ENCODE results near the gene PTPRK. TPM values are rescaled to one million over a fixed set of nuclear protein-coding genes. Genes with fewer than 3 reads are reported as not detected.

PTPRK gene
- total RNA-seq, 1 donor from 2014 or later: 87.4 TPM

GRCh38 chr6:128305228-128305627 lies 215.2 kb downstream of the PTPRK start:
- peak in 1 of 2 donors; percentile 60 for DNase-seq (ENCODE audit: low read depth in 2 of 2)

GRCh38 chr6:128303870-128304269 lies 216.5 kb downstream of the PTPRK start:
- no peak for DNase-seq (ENCODE audit: low read depth in 2 of 2)

GRCh38 chr6:128302942-128303341 lies 217.5 kb downstream of the PTPRK start:
- no peak for DNase-seq (ENCODE audit: low read depth in 2 of 2)

GRCh38 chr6:128295670-128296069 lies 224.7 kb downstream of the PTPRK start:
- DNase-seq (ENCODE audit: low read depth in 2 of 2): no peak

GRCh38 chr6:128290221-128290620 lies 230.2 kb downstream of the PTPRK start:
- no peak for DNase-seq (ENCODE audit: low read depth in 2 of 2)

GRCh38 chr6:128284128-128284527 lies 236.3 kb downstream of the PTPRK start:
- DNase-seq (ENCODE audit: low read depth in 2 of 2): peak; percentile 15 to 62

GRCh38 chr6:128282961-128283360 lies 237.4 kb downstream of the PTPRK start:
- DNase-seq (ENCODE audit: low read depth in 2 of 2): no peak

GRCh38 chr6:128280960-128281359 lies 239.4 kb downstream of the PTPRK start:
- DNase-seq (ENCODE audit: low read depth in 2 of 2): no peak

GRCh38 chr6:128280066-128280465 lies 240.3 kb downstream of the PTPRK start:
- no peak for DNase-seq (ENCODE audit: low read depth in 2 of 2)

- no peak for DNase-seq (ENCODE audit: low read depth in 2 of 2)
Observed at GRCh38 chr6:128278836-128279235, 241.6 kb downstream of the PTPRK start.

GRCh38 chr6:128277379-128277778 lies 243.0 kb downstream of the PTPRK start:
- no peak for DNase-seq (ENCODE audit: low read depth in 2 of 2)

- DNase-seq (ENCODE audit: low read depth in 2 of 2): no peak
Observed at GRCh38 chr6:128276311-128276710, 244.1 kb downstream of the PTPRK start.

- no peak for DNase-seq (ENCODE audit: low read depth in 2 of 2)
Observed at GRCh38 chr6:128275681-128276080, 244.7 kb downstream of the PTPRK start.

GRCh38 chr6:128275030-128275429 lies 245.4 kb downstream of the PTPRK start:
- DNase-seq (ENCODE audit: low read depth in 2 of 2): peak in 1 of 2 donors; percentile 67

GRCh38 chr6:128271527-128271926 lies 248.9 kb downstream of the PTPRK start:
- DNase-seq (ENCODE audit: low read depth in 2 of 2): no peak

- no peak for DNase-seq (ENCODE audit: low read depth in 2 of 2)
Observed at GRCh38 chr6:128271011-128271410, 249.4 kb downstream of the PTPRK start.

- DNase-seq (ENCODE audit: low read depth in 2 of 2): no peak
Observed at GRCh38 chr6:128266946-128267345, 253.5 kb downstream of the PTPRK start.

GRCh38 chr6:128265706-128266105 lies 254.7 kb downstream of the PTPRK start:
- DNase-seq (ENCODE audit: low read depth in 2 of 2): no peak

- no peak for DNase-seq (ENCODE audit: low read depth in 2 of 2)
Observed at GRCh38 chr6:128259730-128260685, 260.4 kb downstream of the PTPRK start.

GRCh38 chr6:128259029-128259724 lies 261.2 kb downstream of the PTPRK start:
- no peak for DNase-seq (ENCODE audit: low read depth in 2 of 2)

- no peak for DNase-seq (ENCODE audit: low read depth in 2 of 2)
Observed at GRCh38 chr6:128256095-128256494, 264.3 kb downstream of the PTPRK start.

GRCh38 chr6:128252341-128253176 lies 267.8 kb downstream of the PTPRK start:
- no peak for DNase-seq (ENCODE audit: low read depth in 2 of 2)
